ENCODE measurements around the gene ZNF117. TPM values are rescaled to one million over a fixed set of nuclear protein-coding genes. Genes with fewer than 3 reads are reported as not detected.
"Not testable (repeated sequence)": the region's sequence is repeated elsewhere in the genome, so short reads cannot be mapped to it uniquely, and the experiment has no call there.

ZNF117 gene
- total RNA-seq, 1 experiment from 2014 or later: 7.0 TPM

DNA sequence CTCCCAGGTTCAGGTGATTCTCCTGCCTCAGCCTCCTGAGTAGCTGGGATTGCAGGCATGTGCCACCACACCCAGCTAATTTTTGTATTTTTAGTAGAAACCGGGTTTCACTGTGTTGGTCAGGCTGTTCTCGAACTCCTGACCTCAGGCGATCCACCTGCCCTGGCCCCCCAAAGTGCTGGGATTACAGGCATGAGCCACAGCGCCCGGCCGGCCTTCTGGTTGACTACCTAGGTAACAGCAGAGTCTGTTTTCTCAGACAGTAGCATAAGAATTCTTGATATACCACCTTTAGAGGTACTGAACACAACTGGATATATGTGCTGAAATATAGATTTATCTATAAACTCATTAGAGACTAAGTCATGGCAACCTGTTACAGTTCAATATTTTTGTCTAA is 50.8 kb downstream of the ZNF117 start:
- CTCF ChIA-PET; ATAC-seq; H3K27ac Mint-ChIP-seq; H3K36me3 Mint-ChIP-seq; H3K9me3 Mint-ChIP-seq; DNase-seq (ENCODE audit: low spot score); H3K4me1 Mint-ChIP-seq; H3K4me3 Mint-ChIP-seq; H3K27me3 Mint-ChIP-seq (ENCODE audit: low read depth): not testable (repeated sequence)
- POLR2A ChIA-PET: interaction anchor here (0.8 kb wide), 1 partner anchor 141 kb away, joined by 4 read pairs; no protein-coding TSS in a partner anchor

DNA sequence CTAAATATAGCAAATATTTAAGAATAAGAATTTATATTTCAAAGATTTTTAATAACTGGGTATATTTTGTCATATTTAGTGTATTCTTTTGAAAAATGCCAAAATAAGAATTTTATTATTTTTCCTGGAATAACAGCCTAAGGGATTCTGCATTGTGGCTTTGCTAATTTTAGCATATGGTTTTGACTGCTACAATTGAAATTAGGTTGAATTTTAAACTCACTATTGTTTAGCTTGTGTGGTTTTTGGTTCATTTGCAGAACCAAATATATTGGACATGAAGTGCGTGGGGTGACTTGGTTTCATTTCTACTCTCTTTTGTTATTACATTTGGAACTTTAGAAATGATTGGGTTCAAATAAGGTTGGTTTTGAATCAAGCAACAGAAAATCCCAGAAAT is 52.3 kb downstream of the ZNF117 start:
- H3K27ac Mint-ChIP-seq: no peak overlapping the region
- ATAC-seq (no peak), DNase-seq (ENCODE audit: low spot score) (no peak)
- H3K27me3 Mint-ChIP-seq (ENCODE audit: low read depth): no peaks in the 10 kb centered on the region
- CTCF ChIA-PET: interaction anchor here (1.2 kb wide), 2 partner anchors 13 to 57 kb away, joined by 3 read pairs; no protein-coding TSS in a partner anchor
- TF ChIP-seq, protein P1, sequence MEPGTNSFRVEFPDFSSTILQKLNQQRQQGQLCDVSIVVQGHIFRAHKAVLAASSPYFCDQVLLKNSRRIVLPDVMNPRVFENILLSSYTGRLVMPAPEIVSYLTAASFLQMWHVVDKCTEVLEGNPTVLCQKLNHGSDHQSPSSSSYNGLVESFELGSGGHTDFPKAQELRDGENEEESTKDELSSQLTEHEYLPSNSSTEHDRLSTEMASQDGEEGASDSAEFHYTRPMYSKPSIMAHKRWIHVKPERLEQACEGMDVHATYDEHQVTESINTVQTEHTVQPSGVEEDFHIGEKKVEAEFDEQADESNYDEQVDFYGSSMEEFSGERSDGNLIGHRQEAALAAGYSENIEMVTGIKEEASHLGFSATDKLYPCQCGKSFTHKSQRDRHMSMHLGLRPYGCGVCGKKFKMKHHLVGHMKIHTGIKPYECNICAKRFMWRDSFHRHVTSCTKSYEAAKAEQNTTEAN (CRISPR knock-in tag; IDR thresholded peaks at IDR 0.05): no peak
- TF ChIP-seq STAT6 (CRISPR knock-in tag; conservative IDR thresholded peaks at IDR 0.05; ENCODE audit: low read depth) (no peak), ZNF263 (CRISPR knock-in tag; IDR thresholded peaks at IDR 0.05; ENCODE audit: low read depth) (no peak), IRF2 (CRISPR knock-in tag; IDR thresholded peaks at IDR 0.05; ENCODE audit: borderline replicate concordance, low read depth) (no peak), GRHL2 (CRISPR knock-in tag; IDR thresholded peaks at IDR 0.05; ENCODE audit: insufficient replicate concordance, severe bottlenecking) (no peak), ATF6 (CRISPR knock-in tag; IDR thresholded peaks at IDR 0.05) (no peak), ZNF281 (CRISPR knock-in tag; IDR thresholded peaks at IDR 0.05) (no peak), ZNF396 (CRISPR knock-in tag; IDR thresholded peaks at IDR 0.05; ENCODE audit: borderline replicate concordance) (no peak), GABPB1 (CRISPR knock-in tag; IDR thresholded peaks at IDR 0.05) (no peak), ZNF121 (CRISPR knock-in tag; IDR thresholded peaks at IDR 0.05) (no peak), SMAD3 (CRISPR knock-in tag; IDR thresholded peaks at IDR 0.05; ENCODE audit: borderline replicate concordance) (no peak), SMAD4 (CRISPR knock-in tag; IDR thresholded peaks at IDR 0.05) (no peak)
- TF ChIP-seq, protein P2, sequence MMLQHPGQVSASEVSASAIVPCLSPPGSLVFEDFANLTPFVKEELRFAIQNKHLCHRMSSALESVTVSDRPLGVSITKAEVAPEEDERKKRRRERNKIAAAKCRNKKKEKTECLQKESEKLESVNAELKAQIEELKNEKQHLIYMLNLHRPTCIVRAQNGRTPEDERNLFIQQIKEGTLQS (CRISPR knock-in tag; conservative IDR thresholded peaks at IDR 0.05): no peak
- TF ChIP-seq, protein P3, sequence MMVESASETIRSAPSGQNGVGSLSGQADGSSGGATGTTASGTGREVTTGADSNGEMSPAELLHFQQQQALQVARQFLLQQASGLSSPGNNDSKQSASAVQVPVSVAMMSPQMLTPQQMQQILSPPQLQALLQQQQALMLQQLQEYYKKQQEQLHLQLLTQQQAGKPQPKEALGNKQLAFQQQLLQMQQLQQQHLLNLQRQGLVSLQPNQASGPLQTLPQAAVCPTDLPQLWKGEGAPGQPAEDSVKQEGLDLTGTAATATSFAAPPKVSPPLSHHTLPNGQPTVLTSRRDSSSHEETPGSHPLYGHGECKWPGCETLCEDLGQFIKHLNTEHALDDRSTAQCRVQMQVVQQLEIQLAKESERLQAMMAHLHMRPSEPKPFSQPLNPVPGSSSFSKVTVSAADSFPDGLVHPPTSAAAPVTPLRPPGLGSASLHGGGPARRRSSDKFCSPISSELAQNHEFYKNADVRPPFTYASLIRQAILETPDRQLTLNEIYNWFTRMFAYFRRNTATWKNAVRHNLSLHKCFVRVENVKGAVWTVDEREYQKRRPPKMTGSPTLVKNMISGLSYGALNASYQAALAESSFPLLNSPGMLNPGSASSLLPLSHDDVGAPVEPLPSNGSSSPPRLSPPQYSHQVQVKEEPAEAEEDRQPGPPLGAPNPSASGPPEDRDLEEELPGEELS (CRISPR knock-in tag; IDR thresholded peaks at IDR 0.05): no peak
- TF ChIP-seq, protein P4, sequence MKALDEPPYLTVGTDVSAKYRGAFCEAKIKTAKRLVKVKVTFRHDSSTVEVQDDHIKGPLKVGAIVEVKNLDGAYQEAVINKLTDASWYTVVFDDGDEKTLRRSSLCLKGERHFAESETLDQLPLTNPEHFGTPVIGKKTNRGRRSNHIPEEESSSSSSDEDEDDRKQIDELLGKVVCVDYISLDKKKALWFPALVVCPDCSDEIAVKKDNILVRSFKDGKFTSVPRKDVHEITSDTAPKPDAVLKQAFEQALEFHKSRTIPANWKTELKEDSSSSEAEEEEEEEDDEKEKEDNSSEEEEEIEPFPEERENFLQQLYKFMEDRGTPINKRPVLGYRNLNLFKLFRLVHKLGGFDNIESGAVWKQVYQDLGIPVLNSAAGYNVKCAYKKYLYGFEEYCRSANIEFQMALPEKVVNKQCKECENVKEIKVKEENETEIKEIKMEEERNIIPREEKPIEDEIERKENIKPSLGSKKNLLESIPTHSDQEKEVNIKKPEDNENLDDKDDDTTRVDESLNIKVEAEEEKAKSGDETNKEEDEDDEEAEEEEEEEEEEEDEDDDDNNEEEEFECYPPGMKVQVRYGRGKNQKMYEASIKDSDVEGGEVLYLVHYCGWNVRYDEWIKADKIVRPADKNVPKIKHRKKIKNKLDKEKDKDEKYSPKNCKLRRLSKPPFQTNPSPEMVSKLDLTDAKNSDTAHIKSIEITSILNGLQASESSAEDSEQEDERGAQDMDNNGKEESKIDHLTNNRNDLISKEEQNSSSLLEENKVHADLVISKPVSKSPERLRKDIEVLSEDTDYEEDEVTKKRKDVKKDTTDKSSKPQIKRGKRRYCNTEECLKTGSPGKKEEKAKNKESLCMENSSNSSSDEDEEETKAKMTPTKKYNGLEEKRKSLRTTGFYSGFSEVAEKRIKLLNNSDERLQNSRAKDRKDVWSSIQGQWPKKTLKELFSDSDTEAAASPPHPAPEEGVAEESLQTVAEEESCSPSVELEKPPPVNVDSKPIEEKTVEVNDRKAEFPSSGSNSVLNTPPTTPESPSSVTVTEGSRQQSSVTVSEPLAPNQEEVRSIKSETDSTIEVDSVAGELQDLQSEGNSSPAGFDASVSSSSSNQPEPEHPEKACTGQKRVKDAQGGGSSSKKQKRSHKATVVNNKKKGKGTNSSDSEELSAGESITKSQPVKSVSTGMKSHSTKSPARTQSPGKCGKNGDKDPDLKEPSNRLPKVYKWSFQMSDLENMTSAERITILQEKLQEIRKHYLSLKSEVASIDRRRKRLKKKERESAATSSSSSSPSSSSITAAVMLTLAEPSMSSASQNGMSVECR (CRISPR knock-in tag; IDR thresholded peaks at IDR 0.05; ENCODE audit: borderline replicate concordance): no peak
- H3K4me1 Mint-ChIP-seq: 0 out of 2 replicates have a peak, but pooled peaks cover 7% of the 10 kb centered on the region
- no peaks in the 10 kb centered on the region; the same call in 1 of the 2 replicates for H3K36me3 Mint-ChIP-seq
- H3K4me3 Mint-ChIP-seq: no peak overlapping the region
- peaks cover 9% of the 10 kb centered on the region for H3K9me3 Mint-ChIP-seq
- POLR2A ChIA-PET: no interaction called here

Measured in WTC11 (cell line).